ENCODE measurements around the gene GALNTL6.

The GALNTL6 gene

DNA sequence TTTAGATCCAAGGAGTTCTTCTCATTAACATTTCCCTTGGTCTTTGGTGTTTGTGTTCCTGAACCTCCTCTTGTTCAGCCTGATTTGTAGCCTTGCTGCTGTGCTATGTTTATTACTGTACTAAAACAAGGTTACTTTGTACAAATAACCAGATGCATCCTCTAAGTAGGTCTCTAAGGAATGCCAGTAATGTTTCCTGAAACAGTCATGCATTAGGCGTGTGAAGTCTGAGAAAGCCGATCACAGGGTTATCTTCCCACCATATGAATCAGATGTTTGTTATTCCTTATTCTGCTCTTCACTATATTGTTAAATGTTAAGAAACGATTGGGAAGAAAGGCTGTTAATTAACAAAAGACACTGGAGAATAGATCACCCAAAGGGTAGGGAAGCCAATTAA lies 66.9 kb downstream of the GALNTL6 start:
- peak; percentile 86 for DNase-seq (ENCODE audit: low read depth in 2 of 2)

DNA sequence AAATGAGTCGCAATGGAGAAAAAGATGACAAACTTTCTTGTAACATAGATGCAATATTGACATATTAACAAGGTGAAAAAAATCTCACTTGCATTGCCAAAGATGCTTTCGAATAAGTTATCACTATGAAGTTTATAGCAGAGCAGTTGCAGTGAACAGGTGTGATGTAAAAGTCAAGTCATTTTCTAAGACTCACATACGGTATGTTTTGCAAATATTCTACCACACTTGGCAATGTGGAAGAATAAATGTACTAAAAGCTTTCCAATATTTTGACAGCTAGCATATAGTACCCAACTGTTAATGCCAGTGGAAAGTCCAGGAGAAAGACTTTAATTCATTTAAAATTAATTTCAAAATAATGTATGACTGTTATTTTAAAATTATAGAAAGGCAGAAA lies 76.5 kb downstream of the GALNTL6 start:
- no peak for DNase-seq (ENCODE audit: low read depth in 2 of 2)

GRCh38 chr4:171891038-171891437 lies 77.8 kb downstream of the GALNTL6 start:
- no peak for DNase-seq (ENCODE audit: low read depth in 2 of 2)

- DNase-seq (ENCODE audit: low read depth in 2 of 2), result no peak
These were observed 83.2 kb downstream of the GALNTL6 start for GRCh38 chr4:171896426-171896825.

DNA sequence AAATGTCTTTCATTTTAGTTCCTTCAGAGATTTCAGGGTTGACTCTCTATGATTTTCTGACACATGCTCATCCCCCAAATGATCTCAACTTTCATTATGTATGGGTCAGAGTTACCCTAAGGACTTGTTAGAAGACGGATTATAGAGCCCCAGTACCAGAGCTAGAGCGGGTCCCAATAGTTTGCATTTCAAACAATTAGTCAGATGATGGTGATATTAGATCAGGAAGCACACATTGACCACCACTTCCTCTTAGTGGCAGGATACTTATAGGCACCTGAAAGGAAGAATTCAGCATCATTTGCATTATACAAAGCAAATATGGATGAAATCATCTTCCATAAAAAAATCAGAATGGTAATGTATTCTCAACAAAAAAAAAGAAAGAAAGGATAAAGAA lies 106.1 kb downstream of the GALNTL6 start:
- no peak for DNase-seq (ENCODE audit: low read depth in 2 of 2)

DNA sequence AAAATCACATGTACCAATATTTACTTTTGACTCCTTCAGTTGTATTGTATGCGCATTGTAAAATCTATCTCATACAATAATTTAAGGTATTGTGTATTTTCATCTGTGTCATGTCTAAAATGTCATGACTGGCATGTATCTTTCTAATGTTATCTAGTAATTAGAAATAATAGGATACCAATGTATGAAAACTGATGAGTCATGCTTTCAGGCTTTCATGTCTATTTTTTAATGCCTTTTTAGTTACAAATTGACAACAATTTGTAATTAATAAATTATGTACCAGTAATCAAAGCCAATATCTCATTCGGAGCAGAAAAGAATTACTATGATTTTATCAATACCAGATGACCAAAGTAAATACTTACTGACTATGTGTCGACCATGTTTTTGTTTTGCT lies 107.7 kb downstream of the GALNTL6 start:
- no peak for DNase-seq (ENCODE audit: low read depth in 2 of 2)

DNA sequence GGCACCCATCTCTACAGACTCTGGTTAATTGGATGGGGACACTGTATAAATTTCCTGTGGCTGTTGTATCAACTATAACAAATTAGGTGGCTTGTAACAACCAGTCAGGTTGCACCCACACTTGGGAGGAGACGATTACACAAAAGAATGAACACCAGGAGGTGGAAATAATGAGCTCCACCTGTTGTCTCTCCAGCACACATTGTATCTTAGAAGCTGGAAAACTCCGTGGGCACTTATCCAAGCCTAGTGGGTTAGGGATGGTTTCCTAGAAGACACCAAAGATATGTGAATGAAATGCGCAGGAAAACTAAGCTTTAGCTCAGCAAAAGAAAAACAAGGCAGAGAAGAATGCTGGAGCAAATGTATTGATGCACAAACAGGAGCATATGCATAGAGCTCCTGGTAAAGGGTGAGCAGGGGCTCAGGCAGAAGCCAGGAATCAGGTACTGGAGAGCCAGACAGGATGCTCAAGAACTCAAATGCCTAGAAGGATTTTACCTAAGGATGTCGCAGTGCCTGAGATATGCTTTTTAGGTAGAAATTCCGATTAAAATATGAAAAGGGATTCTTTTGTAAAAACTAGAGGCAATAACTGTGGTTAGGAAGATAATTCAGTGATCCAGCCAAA lies 111.7 kb downstream of the GALNTL6 start:
- DNase-seq (ENCODE audit: low read depth in 2 of 2), result peak; percentile 8 to 11

DNA sequence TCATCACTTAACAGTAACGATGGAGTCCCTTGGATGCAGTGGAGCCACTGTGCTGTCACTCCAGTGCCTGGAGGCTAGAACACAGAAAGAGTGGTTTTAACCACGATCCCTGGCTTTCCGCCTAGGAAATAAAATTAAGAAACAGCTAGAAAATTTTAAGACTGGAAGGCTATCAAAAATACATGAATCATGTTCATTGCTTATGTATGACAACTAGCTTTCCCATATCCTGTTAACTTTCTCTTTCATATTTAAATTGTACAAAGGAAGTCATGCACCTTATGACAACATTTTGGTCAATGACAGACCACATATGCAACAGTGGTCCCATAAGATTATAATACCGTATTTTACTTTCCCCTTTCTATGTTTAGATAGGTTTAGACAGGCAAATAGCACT lies 115.1 kb downstream of the GALNTL6 start:
- no peak for DNase-seq (ENCODE audit: low read depth in 2 of 2)

GRCh38 chr4:171929477-171929876 lies 116.3 kb downstream of the GALNTL6 start:
- DNase-seq (ENCODE audit: low read depth in 2 of 2), result no peak

DNA sequence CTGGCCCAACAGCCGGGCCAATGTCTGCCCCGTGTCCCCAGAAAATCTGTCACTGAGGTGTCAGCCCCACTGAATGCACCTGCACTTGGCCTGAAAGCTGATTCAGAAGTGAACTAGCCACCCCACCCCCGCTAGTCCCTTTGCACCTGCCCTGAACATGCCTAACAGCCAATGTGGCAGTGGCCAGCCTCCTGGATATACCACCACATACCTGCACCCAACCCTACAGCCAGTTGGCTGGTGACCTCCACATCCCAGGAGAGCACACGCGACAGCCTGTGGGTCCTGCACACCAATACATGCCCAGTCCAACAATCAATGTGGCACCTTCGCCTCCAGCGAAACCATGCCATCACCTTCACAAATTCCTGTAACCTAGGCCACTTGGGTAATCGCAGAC lies 116.7 kb downstream of the GALNTL6 start:
- no peak for DNase-seq (ENCODE audit: low read depth in 2 of 2)

GRCh38 chr4:171932238-171932637 lies 119.0 kb downstream of the GALNTL6 start:
- DNase-seq (ENCODE audit: low read depth in 2 of 2), result no peak

GRCh38 chr4:171940656-171941055 lies 127.5 kb downstream of the GALNTL6 start:
- no peak for DNase-seq (ENCODE audit: low read depth in 2 of 2)

DNA sequence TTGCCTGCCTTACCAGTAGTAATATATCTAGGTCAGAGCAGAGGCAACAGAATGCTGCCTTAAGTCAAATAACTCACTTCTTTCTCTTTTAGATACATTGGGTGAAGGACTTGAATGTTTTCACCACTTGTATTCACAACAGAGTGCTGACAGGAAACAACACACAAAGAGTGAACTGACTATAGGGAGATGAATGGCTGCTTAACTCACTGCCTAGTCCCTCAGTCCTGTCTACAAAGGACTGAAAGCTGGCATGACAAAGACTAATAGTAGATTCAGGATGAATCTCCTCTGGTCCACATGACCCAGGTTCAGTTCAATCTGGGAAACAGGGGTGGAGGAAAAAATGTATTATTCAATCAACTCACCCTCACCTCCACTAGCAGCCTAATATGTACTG lies 134.2 kb downstream of the GALNTL6 start:
- no peak for DNase-seq (ENCODE audit: low read depth in 2 of 2)

GRCh38 chr4:171948038-171948437 lies 134.8 kb downstream of the GALNTL6 start:
- no peak for DNase-seq (ENCODE audit: low read depth in 2 of 2)

DNA sequence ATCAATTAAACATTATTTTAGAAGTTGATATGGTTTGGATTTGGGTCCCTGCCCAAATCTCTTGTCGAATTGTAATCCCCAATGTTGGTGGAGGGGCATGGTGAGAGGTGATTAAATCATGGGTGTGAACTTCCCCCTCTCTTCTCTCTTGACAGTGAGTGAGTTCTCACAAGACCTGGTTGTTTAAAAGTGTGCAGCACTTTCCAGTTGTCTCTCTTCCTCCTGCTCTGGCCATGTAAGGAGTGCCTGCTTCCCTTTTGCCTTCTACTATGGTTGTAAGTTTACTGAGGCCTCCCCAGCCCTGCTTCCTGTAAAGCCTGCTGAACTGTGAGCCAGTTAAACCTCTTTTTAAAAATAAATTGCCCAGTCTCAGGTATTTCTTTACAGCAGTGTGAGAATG lies 141.4 kb downstream of the GALNTL6 start:
- DNase-seq (ENCODE audit: low read depth in 2 of 2), result no peak

DNA sequence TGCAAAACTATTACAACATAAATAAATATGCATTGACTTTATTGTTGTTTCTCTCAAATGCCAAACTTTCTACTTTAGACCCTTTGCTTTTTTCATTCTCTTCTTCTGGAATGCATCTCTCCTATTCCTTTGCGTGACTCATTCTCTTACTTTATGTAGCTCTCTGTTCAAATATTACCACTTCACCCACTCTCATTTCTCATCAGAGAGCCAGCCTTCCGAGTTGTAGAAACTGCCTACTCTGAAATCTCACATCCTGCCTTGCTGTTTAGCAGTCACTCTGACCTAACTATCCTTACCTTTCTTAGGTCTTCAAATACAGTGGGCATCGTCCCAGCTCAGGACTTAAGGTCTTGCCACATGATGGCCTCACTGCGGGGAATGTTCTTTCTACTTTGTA lies 143.5 kb downstream of the GALNTL6 start:
- no peak for DNase-seq (ENCODE audit: low read depth in 2 of 2)

- DNase-seq (ENCODE audit: low read depth in 2 of 2), result no peak
These were observed 148.9 kb downstream of the GALNTL6 start for GRCh38 chr4:171962110-171962509.

GRCh38 chr4:171966356-171966755 lies 153.2 kb downstream of the GALNTL6 start:
- no peak for DNase-seq (ENCODE audit: low read depth in 2 of 2)

GRCh38 chr4:171978216-171978615 lies 165.0 kb downstream of the GALNTL6 start:
- DNase-seq (ENCODE audit: low read depth in 2 of 2), result no peak

- DNase-seq (ENCODE audit: low read depth in 2 of 2), result no peak
These were observed 166.3 kb downstream of the GALNTL6 start for GRCh38 chr4:171979461-171979860.

GRCh38 chr4:171981185-171981584 lies 168.0 kb downstream of the GALNTL6 start:
- DNase-seq (ENCODE audit: low read depth in 2 of 2), result no peak

DNA sequence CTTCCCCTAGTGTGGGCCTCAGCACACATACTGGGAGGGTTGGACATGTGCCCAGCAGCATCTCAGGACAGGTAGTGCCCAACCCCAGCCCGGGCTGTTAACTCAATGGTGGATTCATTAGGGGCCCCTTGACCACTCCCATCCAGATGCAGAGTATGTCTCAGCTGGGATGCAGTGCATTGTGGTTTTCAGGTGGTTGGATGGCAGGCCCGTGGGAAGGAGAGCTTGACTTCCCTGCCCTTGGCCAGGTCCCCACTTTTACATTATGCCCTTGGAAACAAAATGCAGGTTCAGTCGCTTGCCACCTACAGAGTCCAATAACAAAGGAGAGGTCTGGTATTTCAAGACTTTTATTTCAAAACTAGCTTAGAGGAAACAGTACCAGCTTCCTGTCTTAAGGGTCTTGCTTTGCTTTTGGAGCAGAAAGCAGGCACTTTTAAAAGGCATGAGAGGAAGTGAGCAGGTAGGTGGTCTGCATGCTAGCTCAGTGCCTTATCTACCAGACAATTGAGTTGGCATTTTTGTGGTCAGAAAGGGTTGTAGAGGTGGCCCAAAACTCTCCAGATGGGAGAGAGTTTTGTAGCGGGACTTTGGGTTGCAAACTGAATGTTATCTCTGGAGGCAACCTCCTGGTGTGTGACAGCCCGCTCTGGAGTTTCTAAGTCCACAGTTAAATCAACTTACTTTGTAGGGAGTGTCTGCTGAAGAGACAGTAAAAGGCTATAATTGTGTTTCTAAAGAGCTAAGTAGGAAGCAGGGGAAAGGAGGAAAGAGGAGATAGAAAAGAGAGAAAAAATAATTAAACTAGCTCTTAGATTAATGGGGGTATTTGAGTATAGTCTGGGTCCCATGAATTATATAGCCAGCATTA lies 171.0 kb downstream of the GALNTL6 start:
- DNase-seq (ENCODE audit: low read depth in 2 of 2), result no peak

DNA sequence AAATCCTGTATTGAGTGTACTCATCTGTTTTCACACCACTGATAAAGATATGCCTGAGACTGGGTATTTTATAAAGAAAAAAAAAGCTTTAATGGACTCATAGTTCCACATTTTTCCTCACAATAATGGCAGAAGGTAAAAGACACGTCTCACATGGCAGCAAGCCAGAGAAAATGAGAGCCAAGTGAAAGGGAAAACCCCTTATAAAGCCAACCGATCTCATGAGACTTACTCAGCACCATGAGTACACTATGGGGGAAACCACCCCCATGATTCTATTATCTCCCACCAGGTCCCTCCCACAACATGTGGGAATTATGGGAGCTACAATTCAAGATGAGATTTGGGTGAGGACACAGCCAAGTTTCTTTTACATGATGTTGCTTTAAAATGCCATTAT lies 171.9 kb downstream of the GALNTL6 start:
- no peak for DNase-seq (ENCODE audit: low read depth in 2 of 2)

All from fibroblast of skin of left quadriceps (primary cell).